Central memory CD8-positive, alpha-beta T cell (primary cell): ENCODE measurements around the gene DDI2.
"Not testable (repeated sequence)": the region's sequence is repeated elsewhere in the genome, so short reads cannot be mapped to it uniquely, and the experiment has no call there.

Experiments
- ATAC-seq: fragments of 150-1000 bp; cut with Tn5 transposase; replicated peaks from 2 replicates; pipeline ENCODE4 v1.10.0; 2022; ENCODE audit warnings: mild to moderate bottlenecking, moderate FRiP score, moderate number of reproducible peaks; ENCODE audit not compliant: poor library complexity, severe bottlenecking; ENCODE audit errors: extremely low read depth
- DNase-seq, 2 donors: peaks; one replicate each; pipeline ENCODE4 v3.0.0; 2021; ENCODE audit warnings: low spot score in 2 of 2
- H3K27ac Mint-ChIP-seq: one replicate; pipeline ENCODE4 v1.8.0; 2022; ENCODE audit warnings: low read depth, mild to moderate bottlenecking, moderate library complexity, mixed read lengths
- H3K27me3 Mint-ChIP-seq: one replicate; pipeline ENCODE4 v1.8.0; 2022; ENCODE audit warnings: mixed read lengths
- H3K36me3 Mint-ChIP-seq: one replicate; pipeline ENCODE4 v1.8.0; 2022; ENCODE audit warnings: mild to moderate bottlenecking, moderate library complexity, mixed read lengths; ENCODE audit not compliant: insufficient read depth
- H3K4me1 Mint-ChIP-seq: one replicate; pipeline ENCODE4 v1.8.0; 2022; ENCODE audit warnings: mixed read lengths
- H3K4me3 Mint-ChIP-seq: one replicate; pipeline ENCODE4 v1.8.0; 2022; ENCODE audit warnings: mild to moderate bottlenecking, moderate library complexity, mixed read lengths
- H3K9me3 Mint-ChIP-seq: one replicate; pipeline ENCODE4 v1.8.0; 2022; ENCODE audit warnings: mixed read lengths

Gene DDI2

GRCh38 chr1:15584489-15585363 is 32.5 kb upstream of the DDI2 start, which contains the start of gene AGMAT:
AGMAT (minus strand) TSS chr1:15585051; CDS start chr1:15584967, 84 bp downstream.
- Mint-ChIP-seq H3K27ac (peak within 1 kb of the TSS; percentile 84), H3K36me3 (no peaks in the 10 kb centered on the region), H3K9me3 (no peaks in the 10 kb centered on the region), H3K4me3 (peak within 1 kb of the TSS; percentile 80), H3K4me1 (peaks cover 13% of the 10 kb centered on the region), H3K27me3 (no peaks in the 10 kb centered on the region)
- DNase-seq: peak; percentile 19 to 29
- peak; percentile 81 for ATAC-seq

DNA sequence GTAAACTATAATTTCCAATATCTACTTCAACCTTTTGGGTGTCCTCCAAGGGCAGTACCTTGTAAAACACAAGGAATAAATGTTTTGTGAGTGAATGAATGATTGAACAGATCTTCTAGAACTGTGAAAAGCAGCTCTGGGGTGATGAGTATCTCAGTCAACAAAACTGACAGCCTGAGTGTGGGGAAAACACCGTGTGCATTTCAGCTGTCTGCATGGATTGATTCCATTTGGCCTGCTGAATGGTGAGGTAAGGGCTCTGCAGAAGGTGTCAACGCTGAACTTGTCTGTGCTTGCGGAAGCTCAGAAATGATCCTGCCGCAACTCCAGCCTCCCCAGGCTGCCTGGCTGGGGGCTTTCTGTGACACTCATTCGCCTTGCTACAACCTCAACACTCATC is 25.0 kb upstream of the DDI2 start:
- ATAC-seq (no peak), DNase-seq (no peak)
- no peak overlapping the region for H3K27ac Mint-ChIP-seq
- H3K27me3 Mint-ChIP-seq: peaks cover 1% of the 10 kb centered on the region
- H3K9me3 Mint-ChIP-seq: no peaks in the 10 kb centered on the region
- H3K4me1 Mint-ChIP-seq: no peaks in the 10 kb centered on the region
- no peaks in the 10 kb centered on the region for H3K36me3 Mint-ChIP-seq
- no peak overlapping the region for H3K4me3 Mint-ChIP-seq

DNA sequence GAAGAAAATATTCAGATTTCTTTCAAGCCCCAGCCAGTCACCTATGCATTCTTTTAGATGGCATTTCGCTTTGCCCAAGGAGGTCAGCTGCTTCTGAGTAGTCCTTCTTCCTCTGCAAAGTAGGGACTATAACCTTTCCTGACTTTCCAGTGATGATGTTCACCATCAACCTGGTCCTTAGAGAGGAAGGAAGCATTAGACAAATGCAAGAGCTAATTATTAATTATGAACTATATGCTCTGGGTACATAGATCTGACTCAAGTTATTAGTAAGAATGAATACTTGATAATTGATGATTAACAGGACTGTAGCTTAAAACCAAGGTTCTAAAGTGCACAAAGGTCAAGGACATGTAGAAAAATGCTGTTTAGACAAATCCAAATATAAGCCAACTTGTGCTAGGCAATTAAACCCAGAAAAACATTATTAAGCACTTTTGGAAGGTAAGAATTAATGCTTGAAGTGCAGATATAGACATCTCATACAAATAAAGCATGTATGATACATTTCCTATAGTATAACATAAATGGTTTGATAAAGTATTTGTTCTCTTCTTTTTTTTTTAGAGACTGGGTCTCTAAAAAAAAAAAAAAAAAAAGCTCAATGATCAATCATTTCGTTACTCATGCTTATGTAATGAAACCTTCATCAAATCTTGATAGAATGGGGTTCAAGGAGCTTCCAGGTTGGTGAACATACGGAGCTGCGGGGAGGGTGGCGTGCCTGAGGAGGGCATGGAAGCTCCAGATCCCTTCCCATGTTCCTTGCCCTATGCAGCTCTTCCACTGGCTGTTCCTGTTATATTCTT is 21.2 kb upstream of the DDI2 start:
- H3K36me3 Mint-ChIP-seq: no peaks in the 10 kb centered on the region
- H3K4me3 Mint-ChIP-seq: no peak overlapping the region
- ATAC-seq: no peak
- no peak overlapping the region for H3K27ac Mint-ChIP-seq
- H3K9me3 Mint-ChIP-seq: no peaks in the 10 kb centered on the region
- peaks cover 17% of the 10 kb centered on the region for H3K27me3 Mint-ChIP-seq
- no peak for DNase-seq
- no peaks in the 10 kb centered on the region for H3K4me1 Mint-ChIP-seq

- peaks cover 17% of the 10 kb centered on the region for H3K27me3 Mint-ChIP-seq
- H3K4me1 Mint-ChIP-seq: peaks cover 6% of the 10 kb centered on the region
- no peak overlapping the region for H3K4me3 Mint-ChIP-seq
- DNase-seq: no peak
- H3K27ac Mint-ChIP-seq: no peak overlapping the region
- no peaks in the 10 kb centered on the region for H3K36me3 Mint-ChIP-seq
- ATAC-seq: no peak
- no peaks in the 10 kb centered on the region for H3K9me3 Mint-ChIP-seq
These were observed 18.8 kb upstream of the DDI2 start for GRCh38 chr1:15598436-15598835.

DNA sequence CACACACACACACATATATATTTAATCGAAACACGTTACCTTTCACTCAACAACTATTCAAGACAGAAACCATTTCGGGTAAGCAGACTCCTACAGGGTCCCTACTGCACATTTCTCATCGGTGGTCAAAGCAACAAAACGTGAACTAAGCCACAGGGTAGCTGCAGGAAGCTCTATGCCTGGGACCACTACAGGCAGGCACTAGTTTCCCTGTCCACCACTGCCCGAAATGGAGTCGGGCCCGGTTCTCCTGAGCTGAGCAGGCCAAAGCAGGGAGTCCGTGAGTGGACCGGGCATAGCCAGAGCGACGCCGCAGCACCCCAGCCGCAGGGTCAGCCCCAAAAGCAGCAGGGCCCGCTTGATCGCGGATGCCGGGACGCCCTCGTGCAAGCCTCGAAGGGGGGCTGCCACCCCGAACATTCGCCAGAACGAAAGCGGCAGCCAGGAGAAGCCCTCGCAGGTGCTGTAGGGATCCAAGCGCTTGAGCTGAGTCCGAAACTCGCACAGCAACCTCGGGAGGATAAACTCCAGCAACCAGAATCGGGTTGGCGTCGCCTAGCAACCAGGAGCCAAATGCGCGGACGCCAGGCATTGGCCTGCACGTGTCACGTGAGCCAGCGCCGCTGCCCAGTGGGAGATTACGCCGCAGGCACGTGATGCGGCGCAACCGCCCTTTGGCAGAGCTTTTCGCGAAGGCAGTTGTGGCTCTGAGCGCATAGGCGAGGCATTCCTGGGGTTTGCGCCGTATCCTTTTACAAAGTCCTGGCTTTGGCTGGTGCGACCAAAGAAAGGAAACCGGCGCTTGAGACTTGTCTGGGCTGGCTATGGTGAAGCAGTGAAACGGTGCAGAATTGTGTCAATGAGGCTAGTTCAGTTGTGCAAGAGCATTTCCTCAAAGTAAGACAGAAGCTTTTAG is 13.9 kb upstream of the DDI2 start:
- DNase-seq (peak; percentile 71 to 85), ATAC-seq (peak; percentile 99)
- Mint-ChIP-seq H3K27me3 (peaks cover 11% of the 10 kb centered on the region), H3K27ac (no peak overlapping the region), H3K4me1 (peaks cover 10% of the 10 kb centered on the region), H3K4me3 (peak overlapping the region; percentile 74), H3K9me3 (no peaks in the 10 kb centered on the region), H3K36me3 (no peaks in the 10 kb centered on the region)

GRCh38 chr1:15603966-15604282 is 13.3 kb upstream of the DDI2 start:
- not testable (repeated sequence) for ATAC-seq, H3K27me3 Mint-ChIP-seq, DNase-seq, H3K36me3 Mint-ChIP-seq, H3K27ac Mint-ChIP-seq, H3K9me3 Mint-ChIP-seq
- peak overlapping the region; percentile 74 for H3K4me3 Mint-ChIP-seq
- peaks cover 10% of the 10 kb centered on the region for H3K4me1 Mint-ChIP-seq

DNA sequence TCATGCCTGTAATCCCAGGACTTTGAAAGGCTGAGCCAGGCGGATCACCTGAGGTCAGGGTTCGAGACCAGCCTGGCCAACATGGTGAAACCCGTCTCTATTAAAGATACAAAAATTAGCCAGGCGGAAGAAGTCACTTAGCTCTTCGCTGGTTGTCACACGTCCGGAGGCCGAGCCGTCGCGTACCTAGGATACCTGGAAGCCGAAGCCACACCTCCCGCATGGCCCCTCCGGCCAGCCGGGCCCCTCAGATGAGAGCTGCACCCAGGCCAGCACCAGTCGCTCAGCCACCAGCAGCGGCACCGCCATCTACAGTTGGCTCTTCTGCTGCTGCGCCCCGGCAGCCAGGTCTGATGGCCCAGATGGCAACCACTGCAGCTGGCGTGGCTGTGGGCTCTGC is 12.9 kb upstream of the DDI2 start:
- not testable (repeated sequence) for DNase-seq, H3K36me3 Mint-ChIP-seq, H3K4me3 Mint-ChIP-seq, H3K9me3 Mint-ChIP-seq, ATAC-seq, H3K27ac Mint-ChIP-seq, H3K27me3 Mint-ChIP-seq
- H3K4me1 Mint-ChIP-seq: peaks cover 10% of the 10 kb centered on the region

DNA sequence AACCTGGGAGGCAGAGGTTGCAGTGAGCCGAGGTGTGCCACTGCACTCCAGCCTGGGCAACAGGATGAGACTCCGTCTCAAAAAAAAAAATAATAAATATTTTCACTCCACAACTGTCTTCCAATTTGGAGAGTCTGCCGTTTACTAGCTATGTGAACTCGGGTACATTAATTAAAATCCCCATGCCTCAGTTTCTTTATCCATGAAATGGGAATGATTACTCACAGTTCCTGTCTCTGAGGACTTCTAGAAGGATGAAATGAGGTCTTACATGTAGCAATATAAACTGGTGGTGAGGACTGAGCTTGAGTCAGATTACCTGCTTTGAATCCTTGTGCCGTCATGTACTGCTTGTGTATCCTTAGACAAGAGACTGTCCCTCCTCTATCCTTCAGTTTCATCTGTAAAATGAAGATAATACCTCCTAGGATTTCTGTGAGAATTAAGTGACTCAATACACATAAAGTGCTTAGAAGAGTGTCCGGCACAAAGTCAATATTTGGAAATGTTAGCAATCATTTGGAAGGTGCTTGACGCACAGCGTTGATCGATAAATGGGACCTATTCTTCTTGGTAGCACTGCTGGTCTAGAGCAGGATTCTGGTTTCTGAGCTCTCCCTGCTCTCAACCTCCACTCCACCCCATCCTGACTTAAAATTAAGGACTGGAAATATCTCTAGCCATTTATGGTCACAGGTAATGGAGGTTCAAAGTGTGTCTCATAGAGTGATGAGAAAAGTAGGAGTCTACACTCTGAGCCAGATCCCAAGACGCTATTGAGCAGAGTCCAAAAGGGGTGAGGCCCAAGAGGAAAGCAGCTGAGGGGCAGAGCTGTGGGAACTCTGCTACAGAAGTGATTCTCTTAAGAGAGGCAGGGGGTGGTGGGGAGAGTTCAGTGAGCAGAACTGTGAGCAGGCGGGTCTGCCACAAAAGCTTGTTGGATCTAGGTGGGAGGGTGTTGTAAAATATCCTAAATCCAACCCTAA is 11.6 kb upstream of the DDI2 start:
- Mint-ChIP-seq H3K9me3 (no peaks in the 10 kb centered on the region), H3K27me3 (no peaks in the 10 kb centered on the region), H3K27ac (no peak overlapping the region), H3K4me1 (peaks cover 10% of the 10 kb centered on the region), H3K36me3 (no peaks in the 10 kb centered on the region), H3K4me3 (no peak overlapping the region)
- no peak for DNase-seq
- no peak for ATAC-seq

DNA sequence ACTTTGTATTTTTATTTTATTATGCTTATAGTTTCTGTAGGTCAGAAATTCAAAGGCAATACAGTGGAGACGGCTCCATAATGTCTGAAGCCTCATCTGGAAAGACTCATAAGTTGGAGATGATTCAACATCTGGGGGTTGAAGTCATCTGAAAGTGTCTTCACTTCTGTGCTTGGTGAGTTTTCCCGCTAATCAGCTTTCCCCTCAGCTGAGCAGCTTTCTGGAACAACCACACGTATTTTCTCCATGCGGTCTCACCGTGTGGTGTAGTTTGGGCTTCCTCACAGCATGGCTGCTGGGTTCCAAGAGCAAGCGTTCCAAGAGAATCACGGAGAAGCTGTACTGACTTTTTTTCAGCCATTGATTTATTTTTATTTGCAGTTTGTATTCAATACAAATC is 7.6 kb upstream of the DDI2 start:
- no peak overlapping the region for H3K27ac Mint-ChIP-seq
- no peaks in the 10 kb centered on the region for H3K4me1 Mint-ChIP-seq
- no peak for DNase-seq
- H3K4me3 Mint-ChIP-seq: no peak overlapping the region
- H3K36me3 Mint-ChIP-seq: no peaks in the 10 kb centered on the region
- no peaks in the 10 kb centered on the region for H3K9me3 Mint-ChIP-seq
- no peak for ATAC-seq
- H3K27me3 Mint-ChIP-seq: no peaks in the 10 kb centered on the region

GRCh38 chr1:15610167-15610566 is 7.1 kb upstream of the DDI2 start:
- H3K27ac Mint-ChIP-seq: no peak overlapping the region

GRCh38 chr1:15616373-15617172 is 685 bp upstream of the DDI2 start:
- ATAC-seq (peak; percentile 37), DNase-seq (no peak)
- H3K27me3 Mint-ChIP-seq: no peaks in the 10 kb centered on the region

More at GRCh38 chr1:15610167-15610566, 7.1 kb upstream of the DDI2 start:
- DNase-seq: no peak
- no peaks in the 10 kb centered on the region for H3K27me3 Mint-ChIP-seq
- no peaks in the 10 kb centered on the region for H3K36me3 Mint-ChIP-seq
- H3K9me3 Mint-ChIP-seq: no peaks in the 10 kb centered on the region
- H3K4me1 Mint-ChIP-seq: no peaks in the 10 kb centered on the region
- ATAC-seq: no peak
- H3K4me3 Mint-ChIP-seq: no peak overlapping the region

More at GRCh38 chr1:15616373-15617172, 685 bp upstream of the DDI2 start:
- Mint-ChIP-seq H3K4me3 (peak overlapping the region; percentile 89), H3K4me1 (peaks cover 34% of the 10 kb centered on the region), H3K36me3 (peaks cover 18% of the 10 kb centered on the region), H3K9me3 (no peaks in the 10 kb centered on the region), H3K27ac (peak overlapping the region; percentile 88)
